IMR-90 (cell line): ENCODE data around the gene RPS6KA3. TPM values are rescaled to one million over a fixed set of nuclear protein-coding genes. Genes with fewer than 3 reads are reported as not detected.

Experiments
- ATAC-seq: fragments of 200-7000 bp; cut with Tn5 transposase; 2 replicates; pipeline ENCODE4 v1.9.1; 2020; ENCODE audit warnings: low read depth, mild to moderate bottlenecking, moderate library complexity
- BruUV-seq: library from RNA; stranded (reverse); fragments of 400-500 nt; replicated peaks from 2 replicates; lab custom pipeline; 2021; lab: Mats Ljungman, UMichigan
- CTCF ChIA-PET: fragments of 300-600 bp; formaldehyde crosslinking; extraction: SDS; loops from one replicate; lab custom pipeline; 2021; ENCODE audit warnings: antibody characterized with exemption; lab: Yijun Ruan, JAX
- POLR2A ChIA-PET: fragments of 300-600 bp; sonication (Branson Sonifier 250); formaldehyde crosslinking; loops from one replicate; lab custom pipeline; 2022; ENCODE audit warnings: antibody characterized with exemption; ENCODE audit not compliant: unreplicated experiment; lab: Charles Lee
- DNase-seq: peaks from one replicate; pipeline ENCODE4 v3.0.0; 2013
- H2AFZ ChIP-seq: replicated peaks from 2 replicates; pipeline ENCODE3; 2013; ENCODE audit warnings: low read length, mild to moderate bottlenecking; ENCODE audit not compliant: poor library complexity
- H2AK5ac ChIP-seq: 2 replicates; pipeline ENCODE4 v1.6.1; 2013; ENCODE audit warnings: low read depth, low read length, inconsistent platforms
- H2AK9ac ChIP-seq: replicated peaks from 2 replicates; pipeline ENCODE3; 2013; ENCODE audit warnings: mild to moderate bottlenecking, low read depth, low read length, moderate library complexity; ENCODE audit not compliant: poor library complexity
- H2BK120ac ChIP-seq: 2 replicates; pipeline ENCODE4 v1.6.1; 2013; ENCODE audit warnings: low read depth, low read length, inconsistent platforms
- H2BK15ac ChIP-seq: 3 replicates; pipeline ENCODE4 v1.6.1; 2013; ENCODE audit warnings: low read depth, low read length, inconsistent platforms
- H2BK20ac ChIP-seq: 2 replicates; pipeline ENCODE4 v1.6.1; 2013; ENCODE audit warnings: low read depth, mild to moderate bottlenecking, inconsistent platforms, low read length, moderate library complexity
- H2BK5ac ChIP-seq: 2 replicates; pipeline ENCODE4 v1.6.1; 2013; ENCODE audit warnings: mild to moderate bottlenecking, low read depth, low read length, inconsistent platforms; ENCODE audit not compliant: poor library complexity, severe bottlenecking
- H3K14ac ChIP-seq: replicated peaks from 2 replicates; pipeline ENCODE4 v1.6.1; 2013; ENCODE audit warnings: low read depth, low read length, inconsistent platforms
- H3K18ac ChIP-seq: 2 replicates; pipeline ENCODE4 v1.6.1; 2013; ENCODE audit warnings: low read depth, low read length, control low read depth
- H3K23ac ChIP-seq: 2 replicates; pipeline ENCODE4 v1.6.1; 2013; ENCODE audit warnings: low read depth, low read length, inconsistent platforms
- H3K27ac ChIP-seq: 2 replicates; pipeline ENCODE4 v1.5.1; 2013; ENCODE audit warnings: mild to moderate bottlenecking, control low read depth, low read length; ENCODE audit not compliant: insufficient read depth
- H3K27me3 ChIP-seq: 2 replicates; pipeline ENCODE4 v1.6.1; 2013; ENCODE audit warnings: low read length; ENCODE audit not compliant: control insufficient read depth, insufficient read depth
- H3K36me3 ChIP-seq: 2 replicates; pipeline ENCODE4 v1.6.1; 2013; ENCODE audit warnings: low read length, mixed read lengths; ENCODE audit not compliant: control insufficient read depth, insufficient read depth
- H3K4ac ChIP-seq: 2 replicates; pipeline ENCODE4 v1.6.1; 2013; ENCODE audit warnings: low read depth, low read length, inconsistent platforms
- H3K4me1 ChIP-seq: 2 replicates; pipeline ENCODE4 v1.6.1; 2013; ENCODE audit warnings: low read length, mixed read lengths; ENCODE audit not compliant: control insufficient read depth, insufficient read depth
- H3K4me2 ChIP-seq: 2 replicates; pipeline ENCODE4 v1.6.1; 2013; ENCODE audit warnings: low read depth, mild to moderate bottlenecking, control low read depth, low read length, moderate library complexity
- H3K4me3 ChIP-seq: 2 replicates; pipeline ENCODE4 v1.5.1; 2013; ENCODE audit warnings: low read depth, mild to moderate bottlenecking, control low read depth, low read length, moderate library complexity; ENCODE audit not compliant: insufficient read depth
- H3K56ac ChIP-seq: 2 replicates; pipeline ENCODE4 v1.6.1; 2013; ENCODE audit warnings: low read length, inconsistent platforms; ENCODE audit not compliant: insufficient read depth; ENCODE audit errors: extremely low read depth
- H3K79me1 ChIP-seq, 2 experiments: 2 replicates each; pipeline ENCODE4 v1.6.1; 2013; ENCODE audit warnings: low read length in 2 of 2, inconsistent platforms in 1 of 2, low read depth in 1 of 2
- H3K9ac ChIP-seq: 2 replicates; pipeline ENCODE4 v1.6.1; 2013; ENCODE audit warnings: low read depth, low read length, control low read depth
- H3K9me1 ChIP-seq: 2 replicates; pipeline ENCODE4 v1.6.1; 2013; ENCODE audit warnings: low read length, inconsistent platforms; ENCODE audit not compliant: insufficient read depth
- H3K9me3 ChIP-seq: 2 replicates; pipeline ENCODE4 v1.6.1; 2013; ENCODE audit warnings: low read length; ENCODE audit not compliant: control insufficient read depth, insufficient read depth
- H4K20me1 ChIP-seq: 2 replicates; pipeline ENCODE4 v1.6.1; 2013; ENCODE audit warnings: low read length, inconsistent platforms; ENCODE audit not compliant: insufficient read depth
- H4K5ac ChIP-seq: 2 replicates; pipeline ENCODE4 v1.6.1; 2013; ENCODE audit warnings: mild to moderate bottlenecking, low read depth, low read length, control low read depth
- H4K8ac ChIP-seq, 2 experiments: 2 replicates each; pipeline ENCODE4 v1.6.1; 2013; ENCODE audit warnings: low read depth in 2 of 2, low read length in 2 of 2, control low read depth in 1 of 2, inconsistent platforms in 1 of 2
- H4K91ac ChIP-seq: 2 replicates; pipeline ENCODE4 v1.6.1; 2013; ENCODE audit warnings: low read depth, low read length, inconsistent platforms; ENCODE audit not compliant: insufficient read depth
- CHD1 ChIP-seq: IDR thresholded peaks from 2 replicates; pipeline ENCODE4 v1.6.1; 2012; ENCODE audit warnings: low read depth, low read length, improper control_type of control experiment
- RFX5 ChIP-seq: IDR thresholded peaks from 2 replicates; pipeline ENCODE4 v1.8.0; 2012; ENCODE audit warnings: low read depth, mild to moderate bottlenecking, low read length, moderate library complexity
- WGBS, 2 experiments: methylation state at CpG; one replicate each; pipeline versions ENCODE4 v1.1.5 to v1.1.7; 2013; ENCODE audit warnings: missing lambda C conversion rate in 2 of 2; ENCODE audit not compliant: insufficient read length in 1 of 2; ENCODE audit errors: extremely low coverage in 2 of 2; 5-methylcytosine and 5-hydroxymethylcytosine counted together
- dilution Hi-C: fragments of 300-500 bp; cut with HindIII; formaldehyde crosslinking; loops from one replicate; pipeline ENCODE4 v1.14.3; 2018; ENCODE audit warnings: low sequenced_read_pairs; ENCODE audit not compliant: unreplicated experiment
- in situ Hi-C: fragments of 300-500 bp; cut with MboI; formaldehyde crosslinking; loops from 3 replicates; pipeline ENCODE4 v1.14.3; 2019; ENCODE audit warnings: low sequenced_read_pairs, inconsistent platforms, mixed read lengths
- intact Hi-C: fragments of 100-400 bp; cut with micrococcal nuclease; formaldehyde crosslinking; loops from 2 replicates; pipeline ENCODE4 v1.10.0; 2022
- polyA plus RNA-seq, 3 experiments: library from polyadenylated mRNA; depleted of rRNA; stranded (reverse); fragments of >200 nt; gene quantifications; 2 replicates each; pipeline ENCODE4 v1.2.3, GENCODE V29; 2012; ENCODE audit warnings: low replicate concordance in 1 of 3
- total RNA-seq: library from RNA; depleted of rRNA; stranded (reverse); fragments of >200 nt; gene quantifications from 2 replicates; pipeline ENCODE4 v1.2.3, GENCODE V29; 2012
- TF ChIP-seq, protein P1 (sequence below): fragments of 150-350 bp; IDR thresholded peaks from 2 replicates; pipeline ENCODE4 v1.6.1; 2017; ENCODE audit warnings: mild to moderate bottlenecking, antibody characterized with exemption, low read length, low read depth

The RPS6KA3 gene
- total and polyA plus RNA-seq, 2 of the 4 experiments (the other 2 are of a cell fraction), result 20.8 to 43.9 TPM

DNA sequence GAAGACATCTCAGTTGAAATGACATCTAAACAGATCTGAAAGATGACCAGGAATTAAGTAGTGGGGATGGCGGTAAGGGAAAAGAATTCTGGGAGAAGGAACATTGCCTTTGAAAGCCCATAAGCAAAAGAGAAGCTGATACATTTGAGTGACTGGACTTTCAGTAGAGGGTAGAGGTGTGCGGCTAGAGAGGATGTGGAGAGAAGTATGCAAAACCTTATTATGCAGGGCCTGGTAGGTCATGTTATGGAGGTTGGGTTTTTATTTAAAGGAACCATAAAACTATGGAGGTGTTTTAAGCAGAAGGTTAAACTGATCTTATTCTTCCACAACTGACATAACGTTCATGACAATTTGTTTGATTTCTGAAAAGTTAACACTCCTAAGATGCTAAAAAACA lies 36.3 kb downstream of the RPS6KA3 start:
- H4K8ac ChIP-seq, result no peak overlapping the region
- no peak overlapping the region for H3K9ac ChIP-seq
- H3K4me3 ChIP-seq, result no peak overlapping the region
- ChIA-PET POLR2A (no interaction called here), CTCF (interaction anchor here (0.6 kb wide), 1 partner anchor 28 kb away, joined by 3 read pairs; no protein-coding TSS in a partner anchor)
- H3K79me1 ChIP-seq, result peaks cover 0 to 6% of the 10 kb centered on the region in 2 experiments; a peak in 2 of 4 replicates
- no peaks in the 10 kb centered on the region for H3K27me3 ChIP-seq
- H4K91ac ChIP-seq, result no peak overlapping the region
- 40% methylated on average over 1 of the region's 3 CpGs; no CpG with 5 or more reads in 1 of the 2 experiments for WGBS, 2 experiments
- H3K4me1 ChIP-seq, result peaks cover 2% of the 10 kb centered on the region; the same call in 1 of the 2 replicates
- H3K9me3 ChIP-seq, result no peaks in the 10 kb centered on the region
- H2AFZ ChIP-seq, result no peak overlapping the region
- no peak overlapping the region for H4K5ac ChIP-seq
- no peak for ATAC-seq
- H3K14ac ChIP-seq, result no peak overlapping the region
- no peak overlapping the region for H3K56ac ChIP-seq
- DNase-seq, result no peak
- no peak overlapping the region for H3K23ac ChIP-seq
- no peak overlapping the region for H3K18ac ChIP-seq
- H2BK5ac ChIP-seq, result no peak overlapping the region
- intact Hi-C loops (no loop called here), dilution Hi-C loops (no loop called here), in situ Hi-C loops (no loop called here)
- peaks cover 7% of the 10 kb centered on the region; the same call in 1 of the 2 replicates for H3K36me3 ChIP-seq
- H2BK20ac ChIP-seq, result no peak overlapping the region
- H3K4me2 ChIP-seq, result no peak overlapping the region
- BruUV-seq, result no TSS peak
- H2AK9ac ChIP-seq, result no peak overlapping the region
- no peak overlapping the region for H2BK15ac ChIP-seq
- no peak overlapping the region for H2AK5ac ChIP-seq
- TF ChIP-seq CHD1, result no peak
- TF ChIP-seq, protein P1, sequence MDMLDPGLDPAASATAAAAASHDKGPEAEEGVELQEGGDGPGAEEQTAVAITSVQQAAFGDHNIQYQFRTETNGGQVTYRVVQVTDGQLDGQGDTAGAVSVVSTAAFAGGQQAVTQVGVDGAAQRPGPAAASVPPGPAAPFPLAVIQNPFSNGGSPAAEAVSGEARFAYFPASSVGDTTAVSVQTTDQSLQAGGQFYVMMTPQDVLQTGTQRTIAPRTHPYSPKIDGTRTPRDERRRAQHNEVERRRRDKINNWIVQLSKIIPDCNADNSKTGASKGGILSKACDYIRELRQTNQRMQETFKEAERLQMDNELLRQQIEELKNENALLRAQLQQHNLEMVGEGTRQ, result no peak
- no peak for TF ChIP-seq RFX5
- no peak overlapping the region for H3K27ac ChIP-seq
- H4K20me1 ChIP-seq, result no peaks in the 10 kb centered on the region
- no peaks in the 10 kb centered on the region; the same call in 1 of the 2 replicates for H3K9me1 ChIP-seq
- H2BK120ac ChIP-seq, result no peak overlapping the region
- H3K4ac ChIP-seq, result no peak overlapping the region
